ENCODE results near the gene SUV39H1. TPM values are rescaled to one million over a fixed set of nuclear protein-coding genes. Genes with fewer than 3 reads are reported as not detected.

The SUV39H1 gene
- total RNA-seq, 1 donor from 2014 or later = 2.6 TPM

DNA sequence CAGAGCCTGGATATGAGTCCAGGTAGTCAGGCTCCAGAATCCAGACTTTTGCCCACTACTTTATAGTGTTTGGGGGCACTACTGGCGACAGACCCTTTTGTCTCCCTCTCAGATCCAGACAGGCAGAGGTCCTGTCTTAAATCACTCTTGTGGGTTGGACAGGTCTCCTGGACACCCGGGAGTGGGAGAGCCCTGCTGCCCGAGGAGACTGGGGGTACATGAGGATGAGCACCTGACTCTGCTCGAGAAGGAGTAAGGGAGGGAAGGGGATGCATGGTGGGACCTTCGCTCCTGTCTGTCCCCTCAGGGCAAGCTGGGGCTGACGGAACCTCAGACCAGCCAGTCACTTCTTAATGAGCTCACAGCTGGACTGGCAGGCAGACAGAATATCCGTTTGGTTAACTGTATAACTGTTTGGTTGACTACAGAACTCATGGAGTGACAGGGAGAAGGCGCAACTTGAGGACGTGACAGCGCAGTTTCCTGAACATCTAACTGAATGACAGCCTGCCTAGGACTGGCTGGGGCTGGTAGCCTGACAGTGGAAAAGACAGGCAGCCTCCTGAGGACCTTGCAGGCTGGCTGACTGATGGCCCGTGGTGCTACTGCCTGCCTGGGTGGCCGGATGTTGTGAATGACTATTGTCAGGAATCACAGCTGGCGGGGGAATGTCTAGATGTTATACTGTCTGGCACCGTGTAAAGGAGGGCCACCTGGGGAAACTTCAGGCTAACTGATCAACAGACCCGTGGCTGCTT lies 1.6 kb upstream of the SUV39H1 start:
- H3K36me3 ChIP-seq = peaks cover 5% of the 10 kb centered on the region
- TF ChIP-seq, protein P1, sequence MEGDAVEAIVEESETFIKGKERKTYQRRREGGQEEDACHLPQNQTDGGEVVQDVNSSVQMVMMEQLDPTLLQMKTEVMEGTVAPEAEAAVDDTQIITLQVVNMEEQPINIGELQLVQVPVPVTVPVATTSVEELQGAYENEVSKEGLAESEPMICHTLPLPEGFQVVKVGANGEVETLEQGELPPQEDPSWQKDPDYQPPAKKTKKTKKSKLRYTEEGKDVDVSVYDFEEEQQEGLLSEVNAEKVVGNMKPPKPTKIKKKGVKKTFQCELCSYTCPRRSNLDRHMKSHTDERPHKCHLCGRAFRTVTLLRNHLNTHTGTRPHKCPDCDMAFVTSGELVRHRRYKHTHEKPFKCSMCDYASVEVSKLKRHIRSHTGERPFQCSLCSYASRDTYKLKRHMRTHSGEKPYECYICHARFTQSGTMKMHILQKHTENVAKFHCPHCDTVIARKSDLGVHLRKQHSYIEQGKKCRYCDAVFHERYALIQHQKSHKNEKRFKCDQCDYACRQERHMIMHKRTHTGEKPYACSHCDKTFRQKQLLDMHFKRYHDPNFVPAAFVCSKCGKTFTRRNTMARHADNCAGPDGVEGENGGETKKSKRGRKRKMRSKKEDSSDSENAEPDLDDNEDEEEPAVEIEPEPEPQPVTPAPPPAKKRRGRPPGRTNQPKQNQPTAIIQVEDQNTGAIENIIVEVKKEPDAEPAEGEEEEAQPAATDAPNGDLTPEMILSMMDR (IDR thresholded peaks at IDR 0.05; ENCODE audit: borderline replicate concordance) = no peak
- H3K27ac ChIP-seq (replicated peaks) = no peak overlapping the region
- DNase-seq = no peak
- no peaks in the 10 kb centered on the region for H3K9me3 ChIP-seq (replicated peaks)
- H3K4me1 ChIP-seq = peaks cover 15% of the 10 kb centered on the region
- intact Hi-C loops (cut with micrococcal nuclease) = no loop called here
- peak overlapping the region; percentile 73 for H3K4me3 ChIP-seq
- H3K27me3 ChIP-seq (ENCODE audit: low read depth) = no peaks in the 10 kb centered on the region

DNA sequence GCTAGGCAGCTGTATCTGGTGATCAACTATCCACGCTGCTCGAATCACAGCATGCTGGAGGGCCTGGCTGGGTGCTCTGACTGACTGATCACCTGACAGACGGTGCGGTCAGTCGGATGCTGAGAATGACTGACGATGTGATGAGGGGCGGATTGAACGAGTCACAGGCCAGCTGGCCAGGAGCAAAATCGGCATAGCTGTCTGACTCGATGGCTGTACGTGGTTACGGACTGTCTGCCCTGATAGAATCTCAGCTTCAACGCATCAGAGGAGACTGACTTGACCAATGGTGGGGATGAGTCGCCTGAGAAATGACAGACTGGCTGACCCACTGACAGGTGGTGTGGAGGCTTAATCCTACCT lies 1.0 kb upstream of the SUV39H1 start:
- Histone ChIP-seq H3K36me3 (peaks cover 10% of the 10 kb centered on the region), H3K27me3 (ENCODE audit: low read depth) (no peaks in the 10 kb centered on the region), H3K27ac (replicated peaks) (peak overlapping the region; percentile 90), H3K4me1 (peaks cover 15% of the 10 kb centered on the region), H3K4me3 (peak overlapping the region; percentile 73), H3K9me3 (replicated peaks) (no peaks in the 10 kb centered on the region)
- TF ChIP-seq, protein P1 (IDR thresholded peaks at IDR 0.05; ENCODE audit: borderline replicate concordance) = no peak
- no peak for DNase-seq
- intact Hi-C loops (cut with micrococcal nuclease) = no loop called here

DNA sequence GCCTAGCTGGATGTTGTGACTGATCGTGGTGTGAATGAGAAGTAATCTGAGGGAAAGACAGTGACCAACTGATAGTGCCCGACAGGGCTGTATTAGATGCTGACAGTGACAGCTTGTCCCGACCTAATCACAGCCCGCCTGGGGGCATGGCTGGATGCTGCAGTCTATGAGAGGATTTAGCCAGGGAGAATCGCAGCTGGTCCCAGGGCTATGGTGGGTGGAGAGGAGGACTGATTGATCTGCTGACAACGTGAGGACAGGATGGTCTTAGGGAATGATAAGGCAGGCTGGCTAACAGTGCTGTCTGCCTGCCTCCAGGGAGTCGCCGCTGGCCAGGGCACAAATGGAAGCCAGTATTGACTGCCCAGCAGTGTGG lies 621 bp upstream of the SUV39H1 start:
- intact Hi-C loops (cut with micrococcal nuclease) = no loop called here
- H3K4me1 ChIP-seq = peaks cover 15% of the 10 kb centered on the region
- TF ChIP-seq, protein P1 (IDR thresholded peaks at IDR 0.05; ENCODE audit: borderline replicate concordance) = no peak
- no peaks in the 10 kb centered on the region for H3K27me3 ChIP-seq (ENCODE audit: low read depth)
- peak overlapping the region; percentile 90 for H3K27ac ChIP-seq (replicated peaks)
- H3K36me3 ChIP-seq = peaks cover 11% of the 10 kb centered on the region
- no peaks in the 10 kb centered on the region for H3K9me3 ChIP-seq (replicated peaks)
- H3K4me3 ChIP-seq = peak overlapping the region; percentile 73
- no peak for DNase-seq

DNA sequence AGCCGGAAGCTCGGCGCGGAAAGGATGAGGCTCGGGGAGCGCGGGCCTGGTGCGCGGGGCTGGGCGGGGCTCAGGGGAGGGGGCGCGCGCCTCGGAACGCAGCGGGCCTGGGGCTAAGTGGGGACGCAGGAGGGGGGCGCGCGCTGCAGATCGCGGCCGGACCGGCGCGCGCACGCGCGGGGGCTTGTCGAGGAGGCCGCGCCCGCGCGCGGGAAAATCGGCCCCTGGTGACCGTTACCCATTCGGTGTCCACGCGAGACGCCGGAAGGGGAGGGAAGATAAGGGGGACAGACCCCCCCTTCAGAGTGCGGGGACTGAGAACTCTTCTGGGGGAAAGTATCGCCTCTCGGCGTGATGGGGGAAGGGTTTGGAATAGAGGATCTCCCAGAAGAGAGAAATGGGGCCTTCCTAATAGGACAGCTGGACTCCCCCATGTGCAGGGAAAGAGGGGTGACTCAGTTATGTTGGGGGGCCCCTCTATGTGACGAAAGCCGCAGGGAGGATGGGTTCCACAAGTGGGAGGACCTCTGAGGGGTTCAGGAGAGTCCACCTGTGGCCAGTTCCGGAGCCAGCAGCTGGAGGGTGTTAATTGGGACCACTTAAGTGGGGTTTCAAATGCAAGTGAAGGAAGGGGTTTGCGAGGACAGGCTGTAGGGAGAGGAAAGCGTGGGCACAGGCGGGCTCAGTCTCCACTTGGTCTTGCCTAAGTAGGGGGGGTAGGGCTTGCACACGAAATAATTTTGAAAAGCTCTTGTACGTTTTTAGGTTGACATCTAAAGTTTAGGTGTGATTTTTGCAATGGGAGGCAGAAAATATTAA lies 584 bp downstream of the SUV39H1 start:
- intact Hi-C loops (cut with micrococcal nuclease) = no loop called here
- peak overlapping the region; percentile 73 for H3K4me3 ChIP-seq
- peaks cover 15% of the 10 kb centered on the region for H3K4me1 ChIP-seq
- DNase-seq = no peak
- peak overlapping the region; percentile 90 for H3K27ac ChIP-seq (replicated peaks)
- TF ChIP-seq, protein P1 (IDR thresholded peaks at IDR 0.05; ENCODE audit: borderline replicate concordance) = no peak
- no peaks in the 10 kb centered on the region for H3K27me3 ChIP-seq (ENCODE audit: low read depth)
- H3K9me3 ChIP-seq (replicated peaks) = no peaks in the 10 kb centered on the region
- peaks cover 11% of the 10 kb centered on the region for H3K36me3 ChIP-seq

DNA sequence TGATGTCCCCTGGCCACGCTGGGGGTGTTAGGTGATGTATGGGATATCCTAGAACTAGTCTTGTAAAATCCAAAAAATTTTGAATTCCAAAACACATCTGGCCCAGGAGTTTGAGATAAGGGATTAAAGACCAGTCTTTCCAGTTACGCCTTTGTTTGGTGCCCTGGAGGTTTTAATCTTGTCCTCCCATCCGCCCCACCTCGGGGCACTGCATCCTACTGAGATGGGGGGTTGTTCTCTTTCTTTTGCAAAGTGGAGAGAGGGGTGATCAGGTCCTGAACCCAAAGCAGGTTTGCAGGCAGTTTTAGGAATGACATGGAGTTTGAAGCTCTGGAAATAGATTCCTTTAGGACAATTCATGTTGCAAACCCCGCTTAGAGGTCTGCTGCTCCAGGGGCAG lies 1.8 kb downstream of the SUV39H1 start:
- Histone ChIP-seq H3K27ac (replicated peaks) (no peak overlapping the region), H3K27me3 (ENCODE audit: low read depth) (no peaks in the 10 kb centered on the region), H3K9me3 (replicated peaks) (no peaks in the 10 kb centered on the region), H3K4me3 (no peak overlapping the region), H3K36me3 (peaks cover 11% of the 10 kb centered on the region), H3K4me1 (peaks cover 15% of the 10 kb centered on the region)
- TF ChIP-seq, protein P1 (IDR thresholded peaks at IDR 0.05; ENCODE audit: borderline replicate concordance) = no peak
- intact Hi-C loops (cut with micrococcal nuclease) = no loop called here
- no peak for DNase-seq
